ENCODE measurements around the gene SERTM2.

The SERTM2 gene

GRCh38 chrX:111561851-111562250 is 50.4 kb downstream of the SERTM2 start:
- DNase-seq: no peak

- DNase-seq: no peak
Observed at GRCh38 chrX:111567542-111568255, 56.3 kb downstream of the SERTM2 start.

- no peak for DNase-seq
Observed at GRCh38 chrX:111568354-111568753, 56.9 kb downstream of the SERTM2 start.

GRCh38 chrX:111568817-111569216 is 57.4 kb downstream of the SERTM2 start:
- no peak for DNase-seq

All from NCI-H526 treated with DMSO at 0.1 percent for 48 hours (cell line).